ENCODE data around the gene SNX6.

GRCh38 chr14:34614638-34615037, 15.3 kb downstream of the SNX6 start:
- TF ChIP-seq CTCF (IDR thresholded peaks at IDR 0.05) = no peak
- no peak for TF ChIP-seq POLR2A (IDR thresholded peaks at IDR 0.05)

Data from adrenal gland (tissue), 5 donors.